Activated CD4-positive, alpha-beta T cell treated with anti-CD3 and anti-CD28 coated beads, Interleukin-2, Interleukin-4, amounts not matched to agents 100 ng/mL and 50 ng/mL, durations not matched to agents 16 hours and 8 hours (primary cell): ENCODE measurements around the gene SH3PXD2A.

Source experiments
- DNase-seq: peaks from one replicate; pipeline ENCODE4 v3.0.0-alpha.2; 2020; ENCODE audit warnings: low spot score

Gene SH3PXD2A

DNA sequence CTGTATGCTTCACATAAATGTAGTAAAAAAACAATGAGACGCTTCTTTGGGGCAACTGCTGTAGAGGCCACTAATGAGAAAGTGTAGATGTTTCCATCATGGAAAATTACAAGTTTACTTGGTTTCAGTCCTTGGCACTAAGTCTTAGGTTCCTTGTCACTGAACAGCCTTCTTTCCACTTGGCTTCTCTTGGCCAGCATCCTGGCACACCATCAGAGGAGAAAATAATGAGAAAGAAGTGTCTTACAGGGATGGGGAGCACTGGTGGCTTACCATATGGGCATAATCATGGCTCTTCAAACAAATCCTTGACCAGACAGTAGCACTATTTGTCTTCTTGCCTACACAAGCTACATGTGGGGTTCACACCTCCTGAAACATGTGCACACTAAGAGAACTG is 22.5 kb upstream of the SH3PXD2A start:
- no peak for DNase-seq

DNA sequence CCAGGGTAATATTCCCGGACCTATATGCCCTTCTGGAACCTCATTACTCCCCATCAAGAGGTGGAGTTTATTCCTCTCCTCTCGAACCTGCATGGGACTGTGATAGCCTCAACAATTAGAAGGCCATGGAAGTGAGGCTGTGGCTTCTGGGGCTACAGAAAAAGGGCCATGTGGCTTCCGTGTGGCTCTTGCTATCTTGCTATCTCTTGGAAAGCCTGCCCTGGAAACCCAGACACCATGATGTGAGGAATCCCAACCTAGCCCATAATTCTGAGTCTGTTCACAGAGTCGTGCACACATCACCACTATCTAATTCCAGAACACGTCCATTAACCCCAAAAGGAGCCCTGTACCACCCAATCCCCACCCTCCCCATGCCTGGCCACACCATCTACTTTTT is 20.8 kb upstream of the SH3PXD2A start:
- no peak for DNase-seq

DNA sequence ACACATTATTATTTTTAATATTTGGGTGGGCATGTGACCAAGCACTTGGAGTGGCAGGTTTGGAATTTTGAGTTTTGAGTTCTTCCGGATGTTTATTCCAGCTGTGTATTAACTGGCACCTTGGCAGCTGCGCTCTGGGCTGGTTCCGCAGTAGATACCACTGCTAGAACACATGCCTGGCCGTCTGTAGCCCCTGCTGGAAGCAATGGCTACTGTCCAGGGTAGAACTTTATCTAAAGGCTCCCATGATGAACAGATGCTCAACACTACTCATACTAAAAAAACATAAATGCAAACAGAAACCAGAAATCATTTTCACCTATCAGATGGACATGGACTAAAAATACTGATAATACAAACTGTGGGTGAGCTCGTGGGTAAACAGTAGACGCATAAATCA is 19.4 kb upstream of the SH3PXD2A start:
- no peak for DNase-seq

DNA sequence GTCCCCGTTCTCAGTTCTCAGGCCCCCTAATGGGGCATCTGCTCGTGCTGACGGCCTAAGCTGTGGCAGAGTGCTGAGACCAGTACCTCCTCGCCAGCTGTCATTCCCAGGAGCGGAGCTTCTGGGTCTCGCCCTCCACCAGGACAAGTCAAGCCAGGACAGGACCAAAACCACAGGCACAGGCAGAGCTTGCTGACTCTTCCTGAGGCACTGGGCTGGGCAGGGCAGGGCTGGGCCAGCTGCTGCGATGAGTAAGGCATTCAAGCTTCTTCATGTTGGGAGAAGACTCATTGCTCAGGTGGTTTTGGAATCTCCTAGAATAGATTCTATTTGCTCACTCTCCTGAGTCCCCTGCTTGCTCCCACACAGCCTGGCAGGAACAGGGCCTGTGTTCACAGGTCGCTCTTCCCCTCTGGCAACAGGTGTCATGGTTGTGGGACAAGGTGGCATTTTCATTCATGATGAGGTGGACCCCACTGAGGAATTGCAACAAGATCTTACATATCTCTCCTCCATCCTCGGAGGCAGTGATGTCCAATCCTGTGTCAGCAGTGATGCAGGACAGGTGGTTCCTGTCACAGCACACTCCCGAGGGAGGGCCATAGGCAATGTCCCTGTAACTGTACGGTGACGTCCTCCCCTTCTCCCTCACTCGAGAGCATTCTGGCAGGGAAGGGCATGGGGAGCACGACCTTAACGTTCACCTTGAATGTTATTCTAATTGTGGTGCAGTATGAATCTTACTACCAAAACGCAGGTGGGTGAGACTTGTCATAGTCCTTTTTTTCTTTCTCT is 17.0 kb upstream of the SH3PXD2A start:
- no peak for DNase-seq

DNA sequence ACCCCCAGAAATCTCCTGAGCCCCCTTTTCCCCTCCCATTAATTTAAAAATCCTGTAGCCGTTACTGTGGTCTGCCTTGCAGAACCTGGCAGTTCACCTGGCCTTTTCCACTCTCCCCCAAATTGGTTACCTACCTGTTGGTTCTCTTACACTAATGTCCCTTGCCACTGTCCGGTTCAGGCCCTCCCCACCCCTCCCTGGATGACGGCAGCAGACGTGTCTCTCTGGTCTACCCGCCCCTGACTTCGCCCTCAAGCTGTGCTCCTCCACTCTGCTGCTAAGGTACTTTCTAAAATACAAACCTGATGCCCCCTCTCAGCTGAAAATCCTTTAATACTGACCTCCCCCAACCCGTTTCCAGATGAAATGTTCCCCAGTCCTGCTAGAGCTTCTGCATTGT is 15.6 kb upstream of the SH3PXD2A start:
- no peak for DNase-seq

DNA sequence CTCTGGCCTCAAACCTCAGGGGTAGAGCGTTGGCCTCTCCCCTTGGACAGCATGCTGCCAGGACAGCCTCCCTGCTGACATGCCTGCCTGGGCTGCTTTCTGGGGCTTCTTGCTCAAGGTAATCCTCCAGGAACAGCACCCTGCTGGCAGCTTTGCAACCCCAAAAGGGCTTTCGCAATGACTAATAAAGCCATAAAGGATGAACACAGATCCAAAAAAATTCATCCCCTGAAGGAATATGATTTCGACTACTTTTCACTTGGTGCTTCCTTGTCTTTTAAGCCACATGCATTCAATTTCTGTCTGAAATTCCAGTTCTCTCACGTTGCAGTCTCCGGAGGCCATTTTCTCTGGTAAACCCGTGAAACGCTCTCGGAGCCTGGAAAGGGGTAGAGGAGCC is 15.1 kb upstream of the SH3PXD2A start:
- no peak for DNase-seq

DNA sequence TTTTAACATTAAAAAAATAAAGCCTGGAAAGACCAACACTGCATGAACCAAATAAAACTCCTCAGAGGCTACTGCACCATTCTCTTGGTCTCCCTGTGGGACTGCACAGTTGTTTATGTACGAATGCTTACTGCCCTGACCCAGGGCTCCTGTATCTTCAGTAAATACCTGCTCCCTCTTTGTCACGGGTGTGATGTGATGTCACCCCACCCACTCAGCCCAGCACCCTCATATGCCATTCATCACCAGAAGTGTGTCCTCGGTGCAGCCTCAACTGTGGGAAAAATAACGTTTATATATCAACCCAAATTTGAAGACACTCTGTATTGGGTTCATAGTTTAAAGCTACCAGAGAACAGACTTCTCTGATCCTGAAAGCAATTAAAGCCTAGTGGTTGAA is 14.0 kb upstream of the SH3PXD2A start:
- no peak for DNase-seq

DNA sequence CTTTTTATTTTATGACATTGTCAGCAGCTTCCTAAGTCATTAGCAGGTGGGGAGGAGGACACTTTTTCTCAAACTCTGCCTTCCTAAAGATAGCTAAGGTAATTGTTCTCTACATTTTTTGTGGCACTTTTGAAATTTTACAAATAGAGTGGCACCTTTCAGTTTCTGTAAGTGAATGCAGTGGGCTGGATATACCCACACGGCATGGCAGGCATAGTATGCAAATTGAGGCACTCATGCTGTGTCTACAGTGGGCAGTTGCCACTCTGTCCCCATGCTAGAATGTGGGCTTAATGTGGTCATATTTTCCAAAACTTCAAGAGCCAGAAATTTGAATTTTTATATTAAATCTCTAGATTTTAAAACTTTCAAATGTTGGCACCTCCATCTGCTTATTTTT is 12.8 kb upstream of the SH3PXD2A start:
- DNase-seq, result no peak

DNA sequence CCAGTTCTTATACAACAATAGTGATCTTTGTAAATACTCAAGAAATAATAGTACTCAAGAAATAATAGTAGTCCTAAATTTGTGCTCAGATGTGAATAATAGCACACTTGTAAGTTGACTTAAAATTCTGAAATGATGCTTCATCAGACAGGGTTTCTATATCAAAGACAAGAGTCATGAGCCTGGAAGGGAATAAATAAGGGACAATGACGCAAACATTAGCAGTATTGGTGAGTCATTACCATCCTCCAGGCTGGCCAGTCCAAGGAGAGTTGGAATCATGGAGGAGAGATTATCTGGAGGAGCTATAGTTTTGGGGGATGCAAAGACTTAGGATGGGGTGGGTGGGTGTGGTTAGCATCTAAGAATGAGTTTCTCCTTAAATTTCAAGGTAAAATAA is 6.1 kb upstream of the SH3PXD2A start:
- no peak for DNase-seq

DNA sequence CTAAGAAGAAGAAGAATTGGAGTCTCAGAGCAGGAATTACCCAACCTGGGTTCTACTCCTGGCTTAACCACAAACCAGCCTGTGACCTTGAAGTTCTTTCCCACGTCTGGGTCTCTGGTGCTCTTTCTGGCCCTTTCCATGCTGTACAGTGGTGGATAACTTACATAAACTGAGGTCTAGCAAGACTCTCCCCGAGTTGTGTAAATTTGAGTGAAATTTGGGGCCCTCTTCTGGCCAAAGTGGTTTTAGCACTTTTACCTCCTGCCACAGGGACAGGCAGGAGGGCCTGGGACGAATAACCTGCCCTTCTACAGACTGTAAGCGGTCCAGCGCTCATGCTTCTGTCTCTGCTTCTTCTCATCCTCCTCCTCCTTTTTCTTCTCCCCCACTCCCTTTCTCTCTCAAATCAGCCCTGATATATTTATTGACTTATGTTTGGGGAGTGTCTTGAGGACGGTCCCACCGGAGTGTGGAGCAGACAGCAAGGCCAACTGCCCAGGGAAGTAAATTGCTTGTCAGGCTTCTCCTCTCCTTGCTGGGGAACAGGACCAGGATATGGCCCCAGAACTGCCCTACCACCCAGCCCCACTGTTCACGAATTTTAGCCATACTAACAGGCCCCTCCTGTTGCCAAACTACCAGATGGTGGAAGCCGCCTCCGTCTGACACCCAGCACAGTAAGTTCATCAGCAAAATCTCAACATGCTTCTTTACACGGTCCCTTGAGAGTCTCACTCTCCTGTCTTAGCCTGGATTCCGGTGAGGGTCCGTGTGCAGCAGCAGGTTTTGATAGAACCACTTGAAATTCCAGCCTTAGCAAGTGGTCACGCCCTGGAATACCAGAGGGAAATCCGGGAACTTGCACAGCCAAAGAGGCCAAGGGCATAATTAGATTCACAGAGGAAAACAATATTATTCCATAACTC is 4.0 kb upstream of the SH3PXD2A start:
- DNase-seq, result peak; percentile 62

DNA sequence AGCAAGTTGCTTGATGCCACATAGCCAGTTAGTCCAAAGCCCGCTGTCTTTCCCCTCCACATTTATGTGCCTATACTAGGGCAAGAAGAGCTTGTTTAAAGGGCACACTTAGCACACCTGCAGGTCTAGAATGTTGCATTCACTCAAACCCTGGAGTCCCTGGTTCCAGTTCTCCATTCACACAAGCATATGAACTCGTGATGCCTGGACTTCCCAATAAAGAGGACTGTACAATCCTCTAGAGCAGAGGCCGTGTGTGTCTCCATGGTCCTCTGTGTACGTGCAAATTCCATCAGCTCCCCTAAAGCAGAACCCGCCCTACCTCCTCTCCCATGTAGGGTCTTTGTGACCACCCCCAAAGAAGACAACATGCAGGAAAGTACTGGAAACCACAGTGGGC is 3.0 kb upstream of the SH3PXD2A start:
- no peak for DNase-seq

DNA sequence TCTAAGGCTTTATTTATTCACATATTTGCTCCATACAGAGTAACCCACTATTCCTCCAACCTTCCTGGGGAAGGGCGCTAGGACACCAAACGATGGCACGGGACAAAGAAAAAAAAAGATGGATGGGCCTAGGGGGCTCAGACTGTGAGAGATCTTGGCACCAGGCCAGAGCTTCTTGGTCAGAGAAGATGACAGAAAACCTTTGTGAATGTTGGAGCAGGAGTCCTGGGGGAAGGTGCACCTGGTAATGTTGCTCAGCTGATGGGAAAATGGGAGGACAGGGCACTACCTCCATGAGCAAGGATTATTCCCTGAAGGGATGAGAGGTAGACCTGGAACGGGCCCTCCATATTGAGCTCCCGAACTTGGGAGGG is 1.4 kb upstream of the SH3PXD2A start:
- no peak for DNase-seq

DNA sequence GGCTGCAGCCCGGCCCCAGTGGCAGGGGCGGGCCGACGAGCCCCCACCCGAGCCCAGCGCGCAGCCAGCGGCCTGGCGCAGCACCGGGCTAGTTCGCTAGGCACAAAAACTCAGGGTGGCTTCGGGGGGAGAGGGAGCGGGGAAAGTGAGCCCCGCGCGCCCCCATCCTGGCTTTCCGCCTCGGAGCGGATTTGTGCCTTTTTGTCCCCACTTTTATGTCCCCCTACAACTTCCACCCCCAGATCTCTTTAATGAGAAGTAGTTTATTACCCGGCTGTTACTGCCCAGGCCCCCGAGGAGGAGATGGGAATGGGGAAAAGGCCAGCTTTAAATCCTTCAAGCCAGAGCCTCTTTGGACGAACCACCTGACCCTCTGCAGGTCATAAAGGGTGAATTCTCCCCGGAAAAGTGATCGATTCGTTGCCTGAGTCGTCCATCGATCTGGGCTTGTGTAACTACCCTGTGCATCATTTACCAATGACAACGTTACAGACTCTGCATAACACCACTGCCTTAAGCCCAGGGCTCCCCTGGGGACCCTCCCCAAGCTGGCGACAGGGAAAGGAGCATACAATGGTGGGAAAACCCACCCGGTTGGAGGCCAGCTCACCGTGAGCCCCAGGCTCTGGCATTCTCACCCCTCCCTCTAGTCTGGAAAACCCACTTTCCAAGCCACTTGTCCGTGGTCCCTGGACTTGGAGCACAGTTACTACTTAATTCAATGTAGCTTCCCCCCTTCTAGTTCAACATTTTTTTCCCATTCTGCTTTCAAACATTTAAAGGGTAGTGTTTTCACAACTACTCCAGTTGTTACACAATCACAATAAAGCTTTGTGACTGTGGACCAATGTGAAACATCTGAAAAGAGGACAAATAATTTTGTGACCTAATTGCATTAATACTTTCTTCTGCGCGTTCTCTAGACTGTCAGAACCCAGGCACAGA is 748 bp upstream of the SH3PXD2A start:
- DNase-seq, result no peak

DNA sequence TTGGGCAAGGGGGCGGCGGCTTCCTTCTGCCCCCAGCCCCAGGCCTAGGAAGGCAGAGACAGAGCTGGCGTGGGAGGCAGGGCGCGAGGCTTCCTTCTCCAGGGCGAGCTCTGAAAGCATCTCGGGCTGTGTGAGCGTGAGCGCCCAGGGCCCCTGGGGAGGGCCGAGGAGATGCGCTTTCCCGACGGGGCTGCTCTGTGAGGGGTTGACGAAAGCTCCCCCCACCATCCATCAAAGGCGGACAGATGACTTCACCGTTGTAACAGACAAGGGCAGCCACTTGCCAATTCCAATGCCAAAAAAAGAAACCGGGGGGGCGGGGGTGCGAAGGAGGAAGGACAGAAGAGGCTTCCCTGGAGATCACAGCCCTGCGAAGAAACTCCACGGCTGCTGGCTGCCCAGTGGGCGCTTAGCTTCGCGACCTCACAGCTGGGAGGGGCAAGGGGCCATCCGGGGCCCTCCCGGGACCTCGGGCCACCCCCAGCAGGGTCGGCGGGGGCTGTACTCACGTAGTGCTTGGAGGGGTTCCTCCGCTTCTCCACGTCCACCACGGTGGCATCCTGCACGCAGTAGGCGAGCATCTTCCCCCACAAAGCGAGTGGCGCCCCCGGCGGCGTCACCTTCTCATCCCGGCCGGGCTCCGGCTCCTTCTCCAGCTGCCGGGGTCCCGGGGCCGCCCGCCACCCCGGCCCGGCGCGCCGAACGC is 537 bp downstream of the SH3PXD2A start:
- no peak for DNase-seq

DNA sequence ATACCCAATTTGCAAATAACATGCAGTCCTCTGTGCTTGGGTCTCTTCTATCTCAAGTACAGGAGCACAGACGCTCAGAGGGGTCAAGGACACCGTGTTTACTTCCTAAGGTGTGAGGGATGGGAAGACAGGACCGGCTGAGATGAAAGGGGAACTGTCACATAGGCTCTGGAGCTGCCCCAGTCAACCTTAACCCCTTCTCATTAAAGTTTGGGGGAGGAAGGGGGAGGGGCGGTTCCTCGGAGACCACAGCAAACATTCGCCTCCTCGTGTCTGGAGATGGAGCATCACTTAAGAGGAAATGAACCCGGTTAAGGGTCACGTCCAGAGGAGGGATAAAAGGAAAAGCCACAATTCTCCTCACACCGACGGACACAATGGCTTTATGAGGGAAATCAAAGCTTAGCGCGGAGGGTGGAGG is 1.1 kb downstream of the SH3PXD2A start:
- no peak for DNase-seq

DNA sequence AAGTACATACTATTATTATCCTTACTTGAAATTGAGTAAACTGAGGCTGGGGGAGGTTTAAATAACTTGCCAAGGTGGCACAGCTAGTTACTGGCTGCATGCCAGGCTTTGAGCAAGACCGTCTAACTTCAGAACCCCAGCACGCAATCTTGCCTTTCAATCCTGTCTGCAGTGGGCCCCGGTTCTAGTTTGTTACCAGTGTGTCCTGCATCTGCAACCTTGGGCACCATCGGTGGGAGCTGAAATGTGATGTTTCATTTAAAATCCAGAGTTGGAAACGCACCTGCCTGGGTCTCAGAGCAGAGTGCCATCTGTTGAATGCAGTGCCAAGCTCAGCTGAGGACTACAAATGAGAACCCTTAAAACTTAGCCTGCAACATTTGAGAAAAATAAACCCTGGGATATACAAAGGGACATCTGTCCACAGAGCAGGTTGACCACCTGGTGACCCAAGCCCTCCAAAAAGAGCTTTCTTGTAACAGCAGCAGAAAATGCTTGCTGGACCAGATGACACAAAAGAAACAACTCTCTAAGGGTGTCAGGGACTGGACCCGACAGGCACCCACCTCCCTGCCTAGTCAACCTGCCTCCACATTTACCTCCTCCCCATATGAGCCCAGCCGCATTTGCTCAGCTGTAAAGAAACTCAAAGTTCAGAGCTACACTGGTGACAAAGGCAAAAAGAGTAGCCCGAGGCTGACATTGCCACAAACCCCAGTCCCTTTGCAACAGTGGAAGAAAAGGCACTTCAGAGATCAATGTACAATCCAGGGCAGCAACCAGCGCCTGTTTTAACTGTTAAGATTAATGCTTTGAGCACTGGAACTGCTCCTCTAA is 1.7 kb downstream of the SH3PXD2A start:
- no peak for DNase-seq

DNA sequence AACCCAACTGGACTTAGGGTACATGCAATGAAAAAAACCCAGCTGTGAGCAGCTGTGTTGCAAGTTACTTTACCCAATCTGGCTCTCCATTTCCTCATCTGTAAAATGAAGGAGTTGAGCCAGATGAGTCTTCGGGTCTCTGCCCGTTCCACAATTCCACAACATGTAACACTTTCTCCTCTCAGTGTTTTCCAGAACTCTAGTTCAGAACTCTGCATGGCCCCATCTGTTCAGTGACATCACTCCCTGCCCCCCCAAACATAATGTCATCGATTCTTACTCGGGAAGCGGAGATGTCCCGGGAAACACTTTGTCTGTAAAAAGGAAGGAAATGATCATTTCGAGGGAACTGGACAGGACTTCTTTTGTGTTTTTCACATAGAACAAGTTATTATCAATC is 2.5 kb downstream of the SH3PXD2A start:
- no peak for DNase-seq

DNA sequence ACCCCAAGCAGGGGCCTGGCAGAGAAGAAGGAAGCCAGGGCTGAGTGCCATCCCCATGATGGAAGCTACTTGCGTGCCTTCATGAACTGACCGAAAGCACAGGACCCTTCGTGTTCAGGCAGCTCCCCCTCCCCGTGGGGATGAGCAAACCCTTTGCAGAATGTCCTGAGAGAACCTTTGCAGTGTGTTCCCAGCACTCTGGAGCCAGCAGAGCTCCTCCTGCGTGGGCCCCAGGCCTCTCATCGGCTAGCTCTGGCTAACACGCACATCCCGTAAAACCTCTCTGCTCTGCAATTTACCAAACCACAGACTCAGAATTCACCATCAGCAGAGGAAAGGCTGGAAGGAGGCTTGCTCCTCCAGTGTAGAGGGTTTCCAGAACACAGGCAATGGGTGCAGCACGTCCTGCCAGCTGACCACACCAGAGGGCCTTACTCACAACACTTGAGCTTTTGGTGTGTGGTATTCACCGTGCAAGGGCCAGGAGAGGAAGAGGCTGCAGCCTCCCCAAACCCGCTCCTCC is 3.1 kb downstream of the SH3PXD2A start:
- no peak for DNase-seq

DNA sequence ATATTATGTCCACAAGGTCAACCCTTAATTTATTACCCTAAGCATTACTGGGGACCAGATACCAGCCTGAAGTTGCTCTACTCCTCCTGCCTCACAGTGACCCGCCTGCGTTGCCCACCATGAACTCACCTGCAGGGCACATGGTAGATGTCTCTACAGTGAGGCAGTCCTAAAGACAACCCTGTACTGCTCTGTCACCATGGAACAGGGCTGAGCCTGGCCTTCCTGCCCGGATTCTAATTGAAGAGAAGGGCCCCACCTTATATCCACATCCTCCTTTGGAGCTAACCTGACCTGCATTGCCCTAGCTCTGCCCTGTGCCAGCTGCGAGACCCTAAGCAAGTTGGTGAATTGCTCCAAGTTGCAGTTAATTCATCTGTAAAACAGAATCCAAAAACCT is 4.1 kb downstream of the SH3PXD2A start:
- DNase-seq, result no peak

DNA sequence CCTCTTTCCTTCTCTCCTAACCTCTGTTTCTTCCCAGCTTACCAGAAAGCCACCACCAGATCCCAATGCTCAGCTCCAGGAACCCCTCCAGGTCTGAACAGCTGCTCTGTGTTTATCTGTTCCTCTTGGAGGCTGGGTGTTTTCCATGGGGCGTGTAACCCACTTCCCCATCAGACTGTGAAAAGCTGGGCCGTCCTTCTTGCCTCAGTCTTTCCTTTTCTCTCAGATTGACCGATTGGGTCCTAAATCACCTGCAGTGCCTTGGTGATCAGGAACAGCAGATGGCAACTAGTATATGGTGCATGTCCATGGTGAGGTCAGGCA is 4.8 kb downstream of the SH3PXD2A start:
- no peak for DNase-seq
